ENCODE results near the gene MCRIP2.

The MCRIP2 gene

DNA sequence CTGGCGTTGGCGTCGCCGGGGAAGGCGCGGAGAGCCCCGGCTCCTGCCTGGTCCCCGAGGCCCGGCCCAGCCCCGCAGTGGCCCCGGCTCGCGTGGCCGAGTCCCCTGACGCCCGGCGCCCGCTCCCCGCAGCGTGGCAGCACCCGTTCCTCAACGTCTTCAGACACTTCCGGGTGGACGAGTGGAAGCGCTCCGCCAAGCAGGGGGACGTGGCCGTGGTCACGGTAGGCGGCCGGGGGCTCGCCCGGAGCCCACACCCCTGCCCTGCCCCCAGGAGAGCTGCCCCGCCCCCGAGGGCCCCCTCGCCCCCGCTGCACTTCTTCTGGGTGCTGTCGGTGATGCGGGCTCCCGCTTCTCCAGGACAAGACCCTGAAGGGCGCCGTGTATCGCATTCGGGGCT is 8.0 kb downstream of the MCRIP2 start:
- no peak for DNase-seq

DNA sequence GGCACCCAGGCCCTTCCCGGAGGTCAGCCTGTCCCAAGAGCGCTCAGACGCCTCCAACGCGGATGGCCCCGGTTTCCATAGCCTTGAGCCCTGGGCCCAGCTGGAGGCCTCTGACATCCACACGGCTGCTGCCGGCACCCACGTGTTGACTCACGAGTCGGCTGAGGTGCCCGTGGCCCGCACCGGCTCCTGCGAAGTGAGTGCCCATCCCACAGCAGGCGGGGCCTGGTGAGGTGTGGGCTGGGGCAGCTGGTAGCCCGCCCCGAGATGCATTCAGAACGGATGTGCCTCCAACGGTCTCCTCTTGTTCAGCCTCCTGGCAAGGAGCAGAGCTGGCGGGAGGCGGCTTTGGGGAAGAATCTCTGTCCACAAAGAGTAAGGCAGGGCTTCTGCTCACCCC is 10.2 kb downstream of the MCRIP2 start:
- DNase-seq, result no peak

DNA sequence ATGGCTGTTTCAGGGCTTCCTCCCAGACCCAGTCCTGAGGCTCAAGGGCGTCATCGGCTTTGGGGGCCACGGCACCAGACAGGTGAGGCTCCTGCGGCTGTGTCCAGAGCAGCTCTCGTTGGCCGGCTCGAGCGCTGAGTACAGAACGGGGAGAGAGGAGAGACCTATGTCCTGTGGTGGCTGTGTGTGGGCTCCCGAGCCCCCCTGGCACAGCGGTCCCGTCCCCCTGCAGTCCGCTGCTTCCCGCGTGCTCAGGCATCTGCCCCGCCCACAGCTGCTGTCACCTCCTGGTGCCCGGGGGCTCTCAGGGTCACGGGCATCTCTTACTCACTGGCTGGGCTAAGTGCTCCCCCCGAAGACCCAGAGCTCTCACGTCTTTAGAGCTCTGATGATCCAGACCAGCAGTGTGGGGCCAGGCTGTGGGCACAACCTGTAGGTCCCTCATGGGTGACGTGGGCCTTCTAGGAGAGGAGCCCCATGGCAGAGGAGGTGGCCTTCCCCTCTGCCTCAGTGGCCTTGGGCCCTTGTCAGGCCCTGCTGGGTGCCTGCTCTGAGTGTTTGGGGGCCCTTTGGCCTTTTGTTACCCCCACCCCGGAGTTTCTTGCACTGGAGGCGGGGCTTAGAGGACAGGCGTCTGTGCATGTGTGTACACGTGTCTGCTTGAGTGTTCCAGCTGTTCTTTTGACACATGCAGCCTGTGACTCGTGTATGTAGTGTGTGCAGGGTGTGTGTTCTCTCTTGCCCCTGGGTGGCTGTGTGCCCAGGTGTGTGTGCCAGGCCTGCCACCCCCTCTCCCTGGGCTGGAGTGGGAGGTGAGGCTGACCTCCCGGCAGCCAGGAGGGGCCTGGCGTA is 11.1 kb downstream of the MCRIP2 start:
- no peak for DNase-seq

DNA sequence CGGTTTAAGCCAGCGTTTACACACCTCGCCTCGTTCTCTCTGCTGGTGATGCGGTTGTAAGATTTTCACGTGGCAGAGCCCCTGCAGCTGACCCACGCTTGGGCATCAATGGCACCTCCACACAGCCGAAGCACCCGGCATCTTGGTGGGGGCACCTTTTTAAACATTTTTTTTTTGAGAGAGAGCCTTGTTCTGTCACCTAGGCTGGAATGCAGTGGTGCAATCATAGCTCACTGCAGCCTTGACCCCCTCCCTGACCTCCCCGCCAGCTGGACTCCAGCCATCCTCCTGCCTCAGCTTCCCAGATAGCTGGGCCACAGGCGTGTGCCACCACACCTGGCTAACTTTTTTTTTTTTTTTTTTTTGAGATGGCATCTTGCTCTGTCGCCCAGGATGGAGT is 12.4 kb downstream of the MCRIP2 start:
- DNase-seq, result no peak

DNA sequence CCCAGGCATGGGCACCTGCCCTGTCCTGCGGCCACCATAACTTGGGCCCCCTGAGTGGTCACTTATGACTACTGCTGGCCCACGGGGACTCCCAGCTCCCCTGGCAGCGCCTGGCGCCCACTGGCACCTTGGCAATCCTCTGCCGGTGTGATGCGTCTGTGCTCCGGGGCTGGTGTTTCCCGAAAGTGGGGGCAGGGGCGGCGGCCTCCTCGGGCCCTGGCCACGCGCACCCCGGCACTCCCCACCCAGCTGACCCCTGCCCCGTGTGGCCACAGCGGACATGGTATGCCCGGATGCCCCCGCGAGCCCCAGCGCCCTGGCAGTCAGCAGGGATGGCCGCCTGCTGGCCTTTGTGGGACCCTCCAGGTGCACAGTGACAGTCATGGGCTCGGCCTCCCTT is 15.9 kb downstream of the MCRIP2 start:
- no peak for DNase-seq

DNA sequence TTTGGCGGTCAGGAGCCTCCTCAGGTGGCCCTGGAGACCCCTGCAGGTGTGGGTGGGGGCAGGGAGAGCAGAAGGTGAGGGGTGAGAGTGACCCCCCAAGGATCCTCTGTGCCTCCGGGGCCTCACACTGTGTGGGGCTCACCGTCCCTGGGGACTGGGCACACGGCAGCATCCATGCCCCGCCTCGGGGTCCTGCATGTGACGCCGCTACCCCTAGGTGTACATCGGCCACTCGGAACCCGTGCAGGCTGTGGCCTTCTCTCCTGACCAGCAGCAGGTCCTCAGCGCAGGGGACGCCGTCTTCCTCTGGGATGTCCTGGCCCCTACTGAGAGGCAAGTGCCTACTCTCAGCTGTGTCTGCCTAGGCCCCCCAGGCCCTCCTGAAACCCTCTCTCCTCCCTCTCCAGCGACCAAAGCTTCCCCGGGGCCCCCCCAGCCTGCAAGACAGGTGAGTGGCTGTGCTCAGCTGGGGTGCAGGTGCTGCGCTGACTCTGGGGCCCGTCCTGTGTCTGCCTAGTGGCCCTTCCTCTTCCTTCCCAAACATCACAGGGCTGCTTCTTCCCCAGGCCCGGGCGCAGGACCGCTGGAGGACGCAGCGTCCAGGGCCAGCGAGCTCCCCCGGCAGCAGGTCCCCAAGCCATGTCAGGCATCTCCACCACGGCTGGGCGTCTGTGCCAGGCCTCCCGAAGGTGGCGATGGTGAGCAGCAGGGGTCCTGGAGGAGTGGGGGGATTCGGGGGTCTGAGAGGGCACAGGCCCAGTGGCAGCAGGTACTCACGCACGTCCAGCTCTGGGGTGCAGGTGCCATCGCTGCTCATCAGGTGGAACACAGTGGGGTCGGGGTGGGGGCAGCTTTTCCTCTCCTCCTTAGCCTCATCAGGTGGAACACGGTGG is 17.3 kb downstream of the MCRIP2 start:
- DNase-seq, result no peak

DNA sequence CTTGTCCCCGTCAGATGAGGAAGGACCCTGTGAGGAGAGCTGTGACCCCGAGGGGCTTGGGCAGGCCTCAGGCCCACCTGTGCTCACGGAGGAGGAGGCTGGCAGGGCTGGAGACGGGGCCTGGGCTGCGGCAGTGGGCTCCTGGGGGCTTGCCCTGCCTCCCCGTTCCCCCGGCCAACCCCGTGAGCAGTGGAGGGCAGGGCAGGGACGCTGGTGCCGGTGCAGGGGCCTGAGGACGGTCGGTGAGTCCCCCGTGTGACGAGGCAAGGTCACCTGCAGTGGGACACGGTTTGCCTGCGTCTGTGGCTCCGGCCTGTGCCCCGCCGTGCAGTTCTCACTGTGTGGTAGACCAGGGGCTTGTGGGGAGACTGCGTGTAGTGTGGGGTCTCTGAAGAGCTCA is 18.0 kb downstream of the MCRIP2 start:
- no peak for DNase-seq

DNA sequence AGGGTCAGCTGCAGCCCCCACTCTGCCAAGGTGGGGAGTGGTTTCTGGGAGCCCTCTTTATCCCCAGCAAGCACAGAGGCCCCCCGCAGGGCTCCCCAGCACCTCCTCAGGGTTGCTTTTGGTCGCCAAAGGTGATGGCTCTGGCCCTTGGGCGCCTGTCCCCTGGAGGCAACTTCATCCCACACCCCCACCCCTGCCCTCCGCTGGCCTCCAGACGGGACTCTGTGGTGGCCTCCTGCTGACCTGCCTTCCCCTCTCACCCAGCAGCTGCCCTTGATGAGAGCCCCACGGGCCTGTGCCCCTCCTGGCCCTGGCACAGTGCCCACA is 18.5 kb downstream of the MCRIP2 start:
- DNase-seq, result no peak

DNA sequence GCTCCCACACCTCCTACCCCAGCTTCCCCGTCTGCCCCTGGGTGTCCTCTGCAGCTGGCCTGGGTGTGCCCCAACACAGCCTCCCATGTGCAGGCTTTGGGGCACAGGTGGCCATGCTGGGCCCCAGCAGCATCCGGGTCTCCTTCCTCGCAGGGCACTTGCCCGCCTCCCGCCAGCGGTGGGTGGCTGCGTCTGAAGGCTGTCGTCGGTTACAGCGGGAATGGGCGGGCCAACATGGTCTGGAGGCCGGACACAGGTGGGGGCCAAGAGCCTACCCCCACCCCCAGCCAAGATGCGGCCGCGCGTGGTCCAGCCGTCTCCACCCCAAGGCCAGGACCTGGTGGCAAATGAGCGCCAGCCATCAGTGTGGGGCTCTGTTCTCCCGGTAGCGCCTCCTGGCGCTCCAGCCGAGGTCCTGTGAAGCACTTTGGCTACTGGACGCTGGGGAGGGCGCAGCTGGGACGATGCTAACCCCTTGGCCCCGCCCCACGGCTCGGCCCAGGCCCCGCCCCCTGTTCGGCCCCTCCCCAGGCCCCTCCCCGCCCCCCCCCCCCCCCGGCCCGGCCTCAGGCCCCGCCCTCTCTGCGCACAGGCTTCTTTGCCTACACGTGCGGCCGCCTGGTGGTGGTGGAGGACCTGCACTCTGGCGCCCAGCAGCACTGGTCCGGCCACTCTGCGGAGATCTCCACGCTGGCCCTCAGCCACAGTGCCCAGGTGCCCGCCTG is 19.0 kb downstream of the MCRIP2 start:
- DNase-seq, result no peak

DNA sequence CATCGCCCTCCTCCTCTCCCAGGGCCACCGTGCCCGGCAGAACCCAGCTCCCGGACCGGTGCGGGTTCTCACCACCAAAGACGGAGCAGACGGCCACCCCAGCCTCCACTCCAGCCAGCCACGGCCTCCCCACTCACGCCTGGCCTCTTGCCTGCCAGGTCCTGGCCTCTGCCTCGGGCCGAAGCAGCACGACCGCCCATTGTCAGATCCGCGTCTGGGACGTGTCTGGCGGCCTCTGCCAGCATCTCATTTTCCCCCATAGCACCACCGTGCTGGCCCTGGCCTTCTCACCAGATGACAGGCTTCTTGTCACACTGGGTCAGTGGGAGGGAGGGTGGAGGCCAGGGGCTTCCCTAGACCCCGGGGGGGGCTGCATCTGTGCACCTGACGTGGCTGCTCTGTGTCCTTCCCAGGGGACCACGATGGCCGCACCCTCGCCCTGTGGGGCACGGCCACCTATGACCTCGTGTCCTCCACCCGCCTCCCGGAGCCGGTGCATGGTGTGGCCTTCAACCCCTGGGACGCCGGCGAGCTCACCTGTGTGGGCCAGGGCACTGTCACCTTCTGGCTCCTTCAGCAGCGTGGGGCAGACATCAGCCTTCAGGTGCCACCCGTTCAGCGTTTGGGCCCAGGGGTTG is 19.7 kb downstream of the MCRIP2 start:
- no peak for DNase-seq

DNA sequence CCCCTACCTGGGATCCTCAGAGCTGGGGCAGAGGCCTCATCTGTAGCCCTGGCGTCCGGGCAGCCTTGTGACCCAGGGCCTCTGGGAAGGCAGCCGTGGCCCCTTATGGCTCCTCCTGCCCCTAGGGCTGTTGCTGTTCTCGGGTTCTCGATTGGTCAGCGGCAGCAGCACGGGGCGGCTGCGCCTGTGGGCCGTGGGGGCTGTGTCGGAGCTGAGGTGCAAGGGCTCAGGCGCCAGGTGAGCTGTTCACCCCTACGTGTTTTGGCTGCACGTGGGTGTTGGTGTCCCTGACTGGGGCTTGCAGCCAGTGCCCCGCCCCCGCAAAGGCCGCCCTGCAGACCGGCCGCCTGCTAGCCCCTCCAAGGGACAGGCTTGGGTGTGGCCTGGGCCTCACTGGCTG is 20.5 kb downstream of the MCRIP2 start:
- DNase-seq, result no peak

DNA sequence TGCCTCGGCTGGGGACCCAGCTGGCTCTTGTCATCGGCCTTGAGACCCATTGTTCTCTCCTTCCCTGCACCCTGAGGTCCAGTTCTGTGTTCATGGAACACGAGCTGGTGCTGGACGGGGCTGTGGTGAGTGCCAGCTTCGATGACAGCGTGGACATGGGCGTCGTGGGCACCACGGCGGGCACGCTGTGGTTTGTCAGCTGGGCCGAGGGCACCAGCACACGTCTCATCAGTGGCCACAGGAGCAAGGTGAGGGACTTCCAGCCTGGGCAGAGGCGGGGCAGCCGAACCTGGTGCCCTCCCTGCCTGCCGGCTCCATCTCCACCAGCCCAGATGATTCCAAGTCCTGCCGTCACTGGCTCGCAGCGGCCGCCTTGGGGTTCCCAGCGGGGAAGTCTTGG is 21.0 kb downstream of the MCRIP2 start:
- no peak for DNase-seq

DNA sequence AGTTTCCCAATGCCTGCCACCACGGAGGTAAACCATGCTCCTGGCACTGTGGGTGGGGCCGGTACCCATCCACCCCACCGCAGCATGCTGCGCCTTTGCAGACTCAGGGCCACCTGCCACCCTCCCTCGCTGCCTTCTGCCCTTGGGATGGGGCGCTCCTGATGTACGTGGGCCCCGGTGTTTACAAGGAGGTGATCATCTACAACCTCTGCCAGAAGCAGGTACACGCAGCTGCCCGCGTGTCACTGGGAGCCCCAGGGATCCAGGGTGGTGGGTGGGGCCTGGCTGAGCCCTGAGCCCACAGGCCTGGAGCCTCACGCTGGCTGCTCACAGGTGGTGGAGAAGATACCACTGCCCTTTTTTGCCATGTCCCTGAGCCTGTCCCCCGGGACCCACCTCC is 24.9 kb downstream of the MCRIP2 start:
- no peak for DNase-seq

DNA sequence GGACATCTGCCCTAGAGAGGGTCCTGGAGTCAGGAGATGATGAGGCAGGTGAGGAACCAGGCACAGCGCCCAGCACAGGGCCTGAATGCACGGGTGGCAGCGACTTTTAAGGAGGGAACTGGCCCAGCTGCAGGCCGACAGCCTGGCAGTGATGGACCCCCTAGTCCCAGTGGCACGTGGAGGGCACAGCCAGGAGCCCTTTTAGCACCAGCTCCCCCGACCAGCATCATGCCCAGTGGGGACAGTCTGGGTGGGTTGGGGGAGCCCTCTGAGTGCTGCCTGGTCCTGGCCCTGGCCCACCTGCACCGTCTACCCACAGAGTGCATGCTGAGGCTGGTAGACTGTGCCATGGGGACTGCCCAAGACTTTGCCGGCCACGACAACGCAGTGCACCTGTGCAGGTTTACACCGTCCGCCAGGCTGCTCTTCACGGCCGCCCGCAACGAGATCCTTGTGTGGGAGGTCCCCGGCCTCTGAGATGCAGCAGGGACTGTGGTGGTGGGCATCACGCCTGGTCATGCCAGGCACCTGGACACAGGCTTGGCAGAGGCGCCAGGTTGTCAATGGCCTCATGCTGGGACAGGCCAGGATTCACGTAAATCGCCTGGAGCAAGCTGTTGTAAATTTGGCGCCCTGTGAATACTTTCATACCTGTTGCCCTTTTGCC is 25.6 kb downstream of the MCRIP2 start:
- no peak for DNase-seq

DNA sequence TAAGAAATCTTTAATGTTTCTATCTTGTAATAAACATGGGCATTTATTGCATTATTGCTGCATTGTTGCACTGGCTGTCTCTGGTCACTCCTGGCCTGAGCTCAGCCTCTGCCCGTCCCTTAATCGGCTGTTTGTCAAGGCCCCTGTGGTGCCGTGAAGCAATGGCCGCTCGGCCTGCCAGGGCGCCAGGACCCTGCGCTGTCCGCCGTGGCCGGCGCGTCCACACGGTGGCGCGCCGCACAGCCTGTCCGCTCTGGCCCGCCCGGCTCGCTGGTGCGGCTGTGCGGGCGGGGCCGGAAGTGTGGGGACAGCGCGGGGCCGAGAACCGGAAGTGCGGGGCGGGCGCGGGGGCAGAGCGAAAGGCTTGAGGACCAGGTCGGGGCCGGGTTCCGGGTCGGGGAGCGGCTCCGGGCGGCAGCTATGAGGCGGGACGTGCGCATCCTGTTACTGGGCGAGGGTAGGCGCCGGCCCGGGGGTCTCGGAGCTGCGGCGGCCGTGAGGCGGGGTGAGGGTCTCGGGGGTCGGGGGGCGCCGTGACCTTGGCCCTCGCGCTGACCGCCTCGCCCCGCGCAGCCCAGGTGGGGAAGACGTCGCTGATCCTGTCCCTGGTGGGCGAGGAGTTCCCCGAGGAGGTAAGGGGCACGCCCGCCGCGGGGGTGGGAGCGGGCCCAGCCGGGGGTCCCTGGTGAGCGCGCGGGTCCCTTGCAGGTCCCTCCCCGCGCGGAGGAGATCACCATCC is 26.3 kb downstream of the MCRIP2 start, which contains the start of gene RHOT2:
TSS of gene RHOT2 (plus strand) at position 353 of the 739 bp plus-strand sequence. CDS start at position 421, 68 bp downstream.
- no peak for DNase-seq

DNA sequence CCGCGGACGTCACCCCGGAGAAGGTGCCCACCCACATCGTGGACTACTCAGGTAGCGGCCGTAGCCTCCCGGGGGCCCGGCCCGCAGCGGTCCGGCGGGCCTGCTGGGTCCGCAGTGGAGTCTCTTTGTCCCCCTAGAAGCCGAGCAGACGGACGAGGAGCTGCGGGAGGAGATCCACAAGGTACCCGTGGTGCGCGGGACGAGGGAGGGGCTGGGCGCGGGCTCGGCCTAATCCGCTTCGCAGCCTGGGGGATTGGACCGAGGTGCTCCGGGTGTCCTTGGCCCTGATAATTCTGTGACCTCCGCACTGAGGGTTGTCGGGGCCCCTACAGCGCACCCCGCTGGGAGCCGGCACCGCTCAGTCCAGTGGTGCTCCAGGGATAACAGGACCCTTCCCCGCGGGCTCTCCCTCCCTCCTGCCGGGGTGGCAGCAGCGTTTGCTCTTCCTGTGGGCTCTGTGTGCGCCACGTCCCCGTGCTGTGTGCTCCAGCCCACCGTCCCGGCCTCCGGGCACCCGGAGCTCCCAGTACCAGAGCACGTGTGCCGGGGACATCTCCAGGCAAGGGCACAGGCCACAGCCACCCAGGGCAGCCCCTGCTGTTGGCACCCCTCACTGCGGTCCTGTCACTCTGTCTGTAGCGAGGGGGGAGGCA is 27.0 kb downstream of the MCRIP2 start:
- no peak for DNase-seq

DNA sequence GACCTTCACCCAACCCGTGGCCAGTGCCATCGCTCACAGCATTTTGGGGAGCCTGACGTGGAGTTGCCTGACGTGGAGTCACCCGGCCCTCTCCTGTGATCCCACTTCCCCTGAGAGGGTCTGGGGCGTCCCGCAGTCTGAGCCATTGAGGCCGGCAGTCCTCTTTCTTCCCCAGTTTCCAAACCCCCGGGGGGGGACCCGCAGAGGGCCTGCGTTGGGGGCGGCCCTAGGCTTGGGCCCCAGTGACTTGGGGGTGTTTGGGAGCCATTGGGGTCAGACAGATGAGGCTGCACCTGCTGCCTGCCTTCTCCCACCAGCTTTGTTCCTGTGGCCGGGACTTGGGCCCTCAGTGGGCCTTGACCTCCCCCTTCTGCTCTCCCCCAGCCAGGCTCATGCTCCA is 28.0 kb downstream of the MCRIP2 start:
- DNase-seq, result no peak

DNA sequence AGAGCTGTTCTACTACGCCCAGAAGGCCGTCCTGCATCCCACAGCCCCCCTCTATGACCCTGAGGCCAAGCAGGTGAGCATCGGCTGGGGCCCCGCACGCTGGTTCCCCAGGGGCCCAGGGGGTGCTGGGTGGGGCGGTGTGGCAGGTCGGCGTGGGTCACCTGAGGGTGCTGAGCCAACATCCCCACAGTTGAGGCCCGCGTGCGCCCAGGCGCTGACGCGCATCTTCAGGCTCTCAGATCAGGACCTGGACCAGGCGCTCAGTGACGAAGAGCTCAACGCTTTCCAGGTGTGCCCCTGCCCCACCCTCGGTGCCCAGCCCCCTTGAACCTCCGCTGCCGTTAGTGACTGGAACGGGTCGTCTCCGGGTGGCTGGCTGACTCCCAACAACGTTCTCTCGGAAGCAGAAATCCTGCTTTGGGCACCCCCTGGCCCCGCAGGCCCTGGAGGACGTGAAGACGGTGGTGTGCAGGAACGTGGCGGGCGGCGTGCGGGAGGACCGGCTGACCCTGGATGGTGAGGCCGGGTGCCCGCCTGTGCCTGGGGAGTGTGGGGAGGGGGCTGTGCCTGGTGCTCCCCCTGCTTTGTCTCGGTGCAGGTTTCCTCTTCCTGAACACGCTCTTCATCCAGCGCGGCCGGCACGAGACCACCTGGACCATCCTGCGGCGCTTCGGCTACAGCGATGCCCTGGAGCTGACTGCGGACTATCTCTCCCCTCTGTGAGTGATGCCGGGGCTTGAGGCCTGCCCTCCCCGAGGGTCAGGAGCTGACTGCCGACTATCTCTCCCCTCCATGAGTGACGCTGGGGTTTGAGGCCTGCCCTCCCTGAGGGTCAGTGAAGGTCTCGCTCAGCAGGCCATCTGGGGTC is 29.1 kb downstream of the MCRIP2 start:
- no peak for DNase-seq

DNA sequence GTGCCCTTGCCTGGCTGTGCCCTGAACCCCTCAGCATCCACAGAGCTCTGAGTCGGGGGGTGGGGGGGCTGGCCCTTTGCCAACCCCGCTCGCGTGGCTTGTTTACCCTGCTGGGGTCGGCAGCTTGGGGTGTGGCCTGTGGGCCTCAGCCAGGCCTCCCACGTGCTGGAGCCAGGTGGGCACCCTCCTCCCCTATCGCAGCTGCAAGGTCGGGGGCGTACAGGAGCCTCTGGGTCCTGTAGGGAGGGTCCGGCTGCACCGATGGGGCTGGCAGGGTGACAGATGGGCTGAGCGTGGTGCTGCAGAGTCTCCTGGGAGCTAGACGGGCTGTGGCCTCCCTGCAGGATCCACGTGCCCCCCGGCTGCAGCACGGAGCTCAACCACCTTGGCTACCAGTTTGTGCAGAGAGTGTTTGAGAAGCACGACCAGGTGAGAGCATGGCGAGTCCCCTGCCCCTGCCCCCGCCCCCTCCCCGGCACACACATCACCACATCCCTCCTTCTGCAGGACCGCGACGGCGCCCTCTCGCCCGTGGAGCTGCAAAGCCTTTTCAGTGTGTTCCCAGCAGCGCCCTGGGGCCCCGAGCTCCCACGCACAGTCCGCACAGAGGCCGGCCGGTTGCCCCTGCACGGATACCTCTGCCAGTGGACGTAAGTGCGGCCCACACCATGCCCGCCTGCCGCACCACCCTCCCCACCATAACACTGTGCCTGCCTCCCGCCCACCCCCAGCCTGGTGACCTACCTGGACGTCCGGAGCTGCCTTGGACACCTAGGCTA is 29.9 kb downstream of the MCRIP2 start:
- no peak for DNase-seq

Measured in cortex of kidney (tissue), 1 donor.